Thoracic aorta (tissue), 2 donors: Measurements from ENCODE around the gene TMEM184B. TPM values are rescaled to one million over a fixed set of nuclear protein-coding genes. Genes with fewer than 3 reads are reported as not detected.

ENCODE experiments used
- ATAC-seq: fragments of 150-250 bp; one replicate; pipeline ENCODE4 v1.8.0; 2017; ENCODE audit warnings: low read depth; ENCODE audit not compliant: insufficient number of reproducible peaks, low FRiP score
- DNase-seq: peaks from one replicate; pipeline ENCODE4 v3.0.0-alpha.2; 2020; ENCODE audit warnings: low spot score
- H3K27ac ChIP-seq, 2 donors: fragments of 200-600 bp; sonication (generic); 1 replicate in 1 of 2; 2 replicates in 1 of 2; pipeline ENCODE4 v1.5.1; 2016; ENCODE audit warnings: mild to moderate bottlenecking in 2 of 2, moderate library complexity in 2 of 2
- H3K27me3 ChIP-seq: fragments of 200-600 bp; sonication (generic); replicated peaks from 2 replicates; pipeline ENCODE4 v1.6.0; 2016; ENCODE audit warnings: mild to moderate bottlenecking; ENCODE audit not compliant: insufficient read depth
- H3K36me3 ChIP-seq: fragments of 200-600 bp; sonication (generic); one replicate; pipeline ENCODE4 v1.5.1; 2016
- H3K4me1 ChIP-seq, 2 donors: fragments of 200-600 bp; sonication (generic); 1 replicate in 1 of 2; 2 replicates in 1 of 2; pipeline versions ENCODE4 v1.5.1 to v1.6.0; 2016; ENCODE audit warnings: low read depth in 2 of 2, mild to moderate bottlenecking in 1 of 2; ENCODE audit not compliant: control insufficient read depth in 1 of 2
- H3K4me3 ChIP-seq: fragments of 200-600 bp; sonication (generic); 2 replicates; pipeline ENCODE4 v1.5.1; 2016; ENCODE audit warnings: mild to moderate bottlenecking
- H3K9me3 ChIP-seq: fragments of 200-600 bp; sonication (generic); 2 replicates; pipeline ENCODE4 v1.5.1; 2016
- CTCF ChIP-seq: fragments of 200-600 bp; sonication (generic); IDR thresholded peaks from one replicate; pipeline ENCODE4 v1.5.1; 2019; ENCODE audit warnings: antibody characterized with exemption
- total RNA-seq, 2 donors: library from RNA; depleted of rRNA; stranded (reverse); fragments of >200 nt; gene quantifications; one replicate each; pipeline versions ENCODE4 v1.1.0 to v1.2.3, GENCODE V29; 2016

TMEM184B gene
- total RNA-seq, 2 donors from 2014 or later, result 134 to 254 TPM

- DNase-seq, result no peak
- Histone ChIP-seq H3K27ac (peak overlapping the region; percentile 100), H3K4me3 (peak overlapping the region; percentile 97), H3K4me1 (peaks cover 20 to 38% of the 10 kb centered on the region in 2 donors), H3K36me3 (no peaks in the 10 kb centered on the region), H3K9me3 (no peaks in the 10 kb centered on the region), H3K27me3 (no peaks in the 10 kb centered on the region)
- no peak for ATAC-seq
- TF ChIP-seq CTCF, result no peak
These were observed 69.6 kb downstream of the TMEM184B start for GRCh38 chr22:38203090-38203810.

- peaks cover 20 to 38% of the 10 kb centered on the region in 2 donors for H3K4me1 ChIP-seq
- TF ChIP-seq CTCF, result no peak
- H3K4me3 ChIP-seq, result peak overlapping the region; percentile 97
- peak; percentile 81 for DNase-seq
- peak; percentile 39 for ATAC-seq
- H3K9me3 ChIP-seq, result no peaks in the 10 kb centered on the region
- H3K36me3 ChIP-seq, result no peaks in the 10 kb centered on the region
- H3K27me3 ChIP-seq, result no peaks in the 10 kb centered on the region
- peak overlapping the region; percentile 100 for H3K27ac ChIP-seq
These were observed 70.2 kb downstream of the TMEM184B start for GRCh38 chr22:38202437-38203089.

DNA sequence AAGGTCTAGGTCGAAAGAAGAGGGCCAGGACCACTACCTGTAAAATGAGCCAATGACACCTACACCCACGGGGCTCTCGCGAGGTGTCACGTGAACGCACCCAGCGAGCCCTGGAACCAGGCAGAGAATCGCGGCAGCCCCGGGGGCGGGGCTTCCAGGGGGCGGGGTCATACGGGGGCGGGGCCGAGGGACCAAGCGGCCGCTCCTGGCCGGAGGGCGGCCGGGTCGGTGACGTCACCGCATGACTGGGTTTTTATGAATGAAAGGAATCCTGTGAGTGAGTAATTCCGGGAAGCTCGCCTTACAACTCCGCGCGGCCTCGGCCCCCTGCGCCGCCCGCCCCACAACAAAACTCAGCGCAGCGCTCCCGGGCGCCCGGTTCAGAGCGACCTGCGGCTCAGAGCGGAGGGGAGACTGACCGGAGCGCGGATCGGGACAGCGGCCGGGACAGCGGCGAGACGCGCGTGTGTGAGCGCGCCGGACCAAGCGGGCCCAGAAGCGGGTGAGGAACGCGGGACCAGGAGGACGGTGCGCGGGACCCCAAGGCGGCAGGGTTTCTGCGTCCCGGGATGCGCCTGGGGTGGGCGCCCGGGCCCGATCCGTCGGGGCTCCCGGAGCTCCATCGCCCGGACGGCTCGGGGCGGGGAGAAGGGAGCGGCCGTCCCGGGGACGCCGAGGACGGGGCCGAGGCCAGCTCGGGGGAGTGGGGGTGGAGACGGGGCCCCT, 70.9 kb downstream of the TMEM184B start, which contains the start of gene MAFF:
TSS of gene MAFF (plus strand) at position 284 of the 726 bp plus-strand sequence. CDS start 11,860 bp downstream, outside the sequence.
- Histone ChIP-seq H3K27me3 (no peaks in the 10 kb centered on the region), H3K4me1 (peaks cover 20 to 38% of the 10 kb centered on the region in 2 donors), H3K9me3 (no peaks in the 10 kb centered on the region), H3K4me3 (peak within 1 kb of the TSS; percentile 97), H3K27ac (peak within 1 kb of the TSS; percentile 100), H3K36me3 (no peaks in the 10 kb centered on the region)
- DNase-seq, result peak; percentile 86
- TF ChIP-seq CTCF, result no peak
- peak; percentile 90 for ATAC-seq

GRCh38 chr22:38201371-38201710, 71.5 kb downstream of the TMEM184B start:
- Histone ChIP-seq H3K27ac (peak overlapping the region; percentile 80 to 100), H3K4me3 (peak overlapping the region; percentile 97)
- ATAC-seq, result no peak

More at GRCh38 chr22:38201371-38201710, 71.5 kb downstream of the TMEM184B start:
- Histone ChIP-seq H3K36me3 (no peaks in the 10 kb centered on the region), H3K27me3 (no peaks in the 10 kb centered on the region), H3K9me3 (no peaks in the 10 kb centered on the region), H3K4me1 (peaks cover 20 to 34% of the 10 kb centered on the region in 2 donors)
- TF ChIP-seq CTCF, result no peak
- no peak for DNase-seq
